GM19023 (cell line): Measurements from ENCODE around the gene EPHA2.

Experiments
- ATAC-seq: cut with Tn5 transposase; IDR thresholded peaks from one replicate; pipeline ENCODE4 v1.9.1; 2021; ENCODE audit warnings: mild to moderate bottlenecking, moderate library complexity; ENCODE audit not compliant: unreplicated experiment

Gene EPHA2

GRCh38 chr1:16139473-16139962 is 16.4 kb downstream of the EPHA2 start:
- no peak for ATAC-seq

GRCh38 chr1:16138772-16139221 is 17.1 kb downstream of the EPHA2 start:
- no peak for ATAC-seq

DNA sequence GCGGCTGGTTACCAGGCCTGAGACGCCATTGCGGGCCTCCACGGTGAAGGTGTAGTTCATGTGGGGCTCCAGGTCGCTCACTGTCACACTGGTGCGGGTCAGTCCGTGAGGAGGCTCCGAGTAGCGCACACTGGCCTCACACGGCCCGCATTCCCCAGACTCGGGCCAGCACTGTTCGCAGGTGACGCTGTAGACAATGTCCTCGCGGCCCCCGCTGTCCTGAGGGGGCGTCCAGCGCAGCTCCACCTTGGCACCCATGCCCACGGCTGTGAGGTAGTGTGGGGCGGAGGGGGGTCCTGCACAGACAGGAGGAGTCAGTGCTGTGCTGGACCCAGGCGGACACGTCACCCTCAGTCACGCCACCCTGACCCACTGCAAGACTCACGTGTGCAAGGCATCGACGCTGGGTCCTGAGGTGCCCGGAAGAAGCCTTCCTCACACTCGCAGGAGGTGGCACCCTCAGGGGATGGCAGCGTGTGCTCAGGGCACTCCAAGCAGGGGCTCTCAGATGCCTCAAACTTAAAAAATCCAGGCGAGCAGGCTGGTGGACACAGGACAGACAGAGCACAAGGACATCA is 17.9 kb downstream of the EPHA2 start:
- ATAC-seq = no peak

GRCh38 chr1:16135501-16135900 is 20.4 kb downstream of the EPHA2 start:
- ATAC-seq = no peak

GRCh38 chr1:16134906-16135305 is 21.0 kb downstream of the EPHA2 start:
- no peak for ATAC-seq

DNA sequence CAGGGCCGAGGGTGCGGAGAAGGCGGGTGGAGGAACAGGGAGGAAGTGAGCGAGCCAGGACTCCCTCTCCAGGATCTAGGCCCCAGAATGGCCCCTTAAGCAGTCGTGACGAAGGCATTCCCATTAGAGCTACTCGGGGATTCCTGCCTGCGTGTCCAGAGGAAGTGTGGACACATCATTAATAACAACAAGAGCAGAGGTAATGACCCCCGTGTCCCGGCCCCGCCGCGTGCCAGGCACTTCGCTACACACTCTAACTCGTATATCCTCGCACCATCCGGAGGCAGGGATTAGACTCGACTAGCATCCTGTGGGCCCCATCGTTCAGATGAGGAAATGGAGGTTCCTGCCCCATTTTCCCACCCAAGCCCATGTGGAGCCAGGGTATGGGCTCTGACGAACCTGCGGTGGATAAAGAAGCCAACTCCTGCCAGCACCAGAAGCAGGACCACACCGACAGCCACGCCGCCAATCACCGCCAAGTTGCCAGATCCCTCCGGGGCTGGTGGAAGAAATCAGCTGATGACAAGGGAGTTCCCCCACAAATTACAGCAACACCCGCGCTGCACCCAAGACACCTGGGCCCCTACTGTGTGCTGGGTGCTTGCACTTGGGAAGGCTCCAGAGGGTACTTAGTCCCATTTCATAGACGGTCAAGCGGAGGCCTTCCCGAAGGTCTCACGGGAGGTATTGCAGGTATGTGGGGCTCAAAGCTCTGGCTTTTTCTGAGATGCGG is 21.6 kb downstream of the EPHA2 start:
- no peak for ATAC-seq

DNA sequence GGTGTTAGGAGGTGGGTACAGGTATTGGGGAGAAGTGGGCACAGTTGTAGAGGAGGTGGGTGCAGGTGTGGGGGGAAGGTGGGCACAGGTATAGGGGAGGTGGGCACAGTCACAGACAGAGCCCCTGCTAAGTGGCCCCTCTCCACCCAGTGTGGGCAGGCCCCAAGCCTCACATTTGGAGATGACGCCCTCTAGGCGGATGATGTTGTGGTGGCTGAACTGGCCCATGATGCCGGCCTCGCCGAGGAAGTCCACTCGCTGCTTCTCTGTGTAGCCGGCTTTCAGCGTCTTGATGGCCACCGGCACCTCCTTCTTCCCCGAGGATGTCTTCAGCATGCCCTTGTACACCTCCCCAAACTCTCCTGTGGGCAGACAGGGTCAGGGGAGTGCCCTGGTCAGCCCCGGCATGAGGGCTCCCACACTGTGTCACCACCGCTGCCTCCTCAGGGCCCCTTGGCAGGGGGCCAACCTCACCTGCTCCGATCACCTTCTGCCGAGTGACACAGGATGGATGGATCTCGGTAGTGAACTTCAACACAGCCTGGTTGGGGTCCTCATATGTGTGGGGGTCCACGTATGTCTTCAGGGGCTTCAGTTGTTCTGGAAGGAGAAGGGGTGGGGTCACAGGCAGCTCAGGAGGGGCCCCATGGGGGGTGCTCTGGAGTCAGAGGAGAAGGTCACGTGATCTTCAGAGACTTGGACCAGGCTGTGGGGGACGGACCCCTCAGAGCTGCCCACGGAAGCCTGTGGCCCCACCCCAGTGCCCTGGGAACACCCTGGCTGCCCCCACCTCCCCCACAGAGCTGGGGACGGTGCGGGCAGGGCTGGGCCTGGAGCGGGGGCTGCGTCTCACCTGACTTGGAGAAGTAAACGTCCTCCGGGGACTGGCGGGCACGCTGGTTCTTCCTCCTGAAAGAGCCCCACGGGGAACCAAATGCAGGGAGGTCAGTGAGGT is 22.6 kb downstream of the EPHA2 start:
- ATAC-seq = no peak

DNA sequence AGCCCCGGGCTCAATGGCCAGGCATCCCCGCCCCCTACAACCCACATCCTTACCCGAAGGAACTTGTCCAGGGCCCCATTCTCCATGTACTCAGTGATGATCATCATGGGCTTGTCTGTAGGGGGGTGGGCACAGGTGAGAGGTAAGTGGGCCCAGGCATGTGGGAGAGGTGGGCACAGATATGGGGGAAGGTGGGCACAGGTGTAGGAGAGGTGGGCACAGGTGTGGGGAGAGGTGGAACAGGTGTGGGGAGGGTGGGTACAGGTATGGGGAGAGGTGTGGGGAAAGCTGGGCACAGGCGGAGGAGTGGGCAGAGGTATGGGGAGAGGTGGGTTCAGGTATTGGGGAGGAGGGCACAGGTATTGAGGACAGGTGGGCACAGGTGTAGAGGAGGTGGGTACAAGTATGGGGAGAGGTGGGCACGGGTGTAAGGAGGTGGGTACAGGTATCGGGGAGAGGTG is 23.5 kb downstream of the EPHA2 start:
- ATAC-seq = no peak

- ATAC-seq = no peak
Observed at GRCh38 chr1:16131636-16132324, 24.1 kb downstream of the EPHA2 start.

DNA sequence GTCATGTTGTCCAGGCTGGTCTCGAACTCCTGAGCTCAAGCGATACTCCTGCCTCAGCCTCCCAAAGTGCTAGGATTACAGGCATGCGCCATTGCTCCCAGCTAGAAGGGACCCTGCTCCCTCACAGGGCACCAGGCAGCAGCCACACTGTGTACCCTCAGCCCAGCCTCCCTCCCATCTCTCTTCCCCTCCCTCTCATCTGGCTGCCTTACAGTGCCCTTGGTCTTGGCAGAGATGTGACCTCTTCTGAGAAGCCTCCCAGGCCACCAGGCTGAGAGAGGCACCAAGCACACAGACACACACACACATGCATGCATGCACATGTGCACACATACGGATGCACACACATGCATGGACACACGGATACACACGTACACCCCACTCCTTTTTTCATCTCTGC is 25.0 kb downstream of the EPHA2 start:
- no peak for ATAC-seq

DNA sequence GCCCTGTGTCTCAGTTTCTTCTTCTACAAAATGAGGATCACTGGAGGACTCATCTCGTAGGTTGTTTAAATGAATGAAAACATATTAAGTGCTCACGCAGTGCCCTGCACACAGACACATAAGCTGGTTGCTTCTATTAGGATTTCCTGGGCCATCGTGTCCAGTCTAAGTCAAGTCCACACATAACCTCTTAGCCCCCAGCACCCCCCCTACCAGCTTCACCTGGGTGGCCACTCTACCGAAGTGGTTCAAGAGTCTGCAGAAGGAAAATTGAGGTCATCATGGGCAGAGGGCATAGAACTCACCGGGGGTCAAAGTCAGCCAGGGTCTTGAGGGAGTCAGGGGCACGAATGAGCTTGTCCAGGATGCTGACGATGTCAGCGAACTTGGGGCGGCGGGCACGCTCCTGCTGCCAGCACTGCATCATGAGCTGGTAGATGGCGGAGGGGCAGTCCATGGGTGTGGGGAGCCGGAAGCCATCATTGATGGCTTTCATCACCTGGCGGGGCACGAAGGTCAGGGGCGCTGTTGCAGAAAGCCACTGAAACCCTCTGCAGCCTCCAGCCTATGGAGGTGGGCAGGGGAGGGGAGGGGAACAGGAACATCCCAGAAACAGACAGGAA is 25.8 kb downstream of the EPHA2 start:
- ATAC-seq = no peak

GRCh38 chr1:16129316-16129715 is 26.6 kb downstream of the EPHA2 start:
- no peak for ATAC-seq

DNA sequence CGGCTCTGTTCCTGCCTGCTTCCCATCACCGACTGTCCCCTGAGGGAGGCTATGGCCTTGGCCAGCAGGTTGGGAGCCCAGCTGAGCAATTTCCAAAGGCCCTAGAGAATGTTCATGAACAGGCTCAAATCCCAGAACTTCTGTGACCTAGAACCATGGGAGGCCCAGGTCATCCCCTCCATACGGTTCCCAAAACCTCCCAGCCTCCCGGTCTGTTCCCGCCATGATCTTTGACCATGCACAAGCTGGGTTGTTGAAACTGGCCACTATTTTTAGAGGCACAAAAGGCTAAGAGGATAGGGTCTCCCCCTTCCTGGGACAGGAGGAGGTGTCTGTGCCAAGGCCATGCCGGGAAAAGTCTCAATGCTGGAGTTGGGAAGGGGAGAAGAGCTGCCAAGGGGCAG is 27.5 kb downstream of the EPHA2 start:
- ATAC-seq = no peak

DNA sequence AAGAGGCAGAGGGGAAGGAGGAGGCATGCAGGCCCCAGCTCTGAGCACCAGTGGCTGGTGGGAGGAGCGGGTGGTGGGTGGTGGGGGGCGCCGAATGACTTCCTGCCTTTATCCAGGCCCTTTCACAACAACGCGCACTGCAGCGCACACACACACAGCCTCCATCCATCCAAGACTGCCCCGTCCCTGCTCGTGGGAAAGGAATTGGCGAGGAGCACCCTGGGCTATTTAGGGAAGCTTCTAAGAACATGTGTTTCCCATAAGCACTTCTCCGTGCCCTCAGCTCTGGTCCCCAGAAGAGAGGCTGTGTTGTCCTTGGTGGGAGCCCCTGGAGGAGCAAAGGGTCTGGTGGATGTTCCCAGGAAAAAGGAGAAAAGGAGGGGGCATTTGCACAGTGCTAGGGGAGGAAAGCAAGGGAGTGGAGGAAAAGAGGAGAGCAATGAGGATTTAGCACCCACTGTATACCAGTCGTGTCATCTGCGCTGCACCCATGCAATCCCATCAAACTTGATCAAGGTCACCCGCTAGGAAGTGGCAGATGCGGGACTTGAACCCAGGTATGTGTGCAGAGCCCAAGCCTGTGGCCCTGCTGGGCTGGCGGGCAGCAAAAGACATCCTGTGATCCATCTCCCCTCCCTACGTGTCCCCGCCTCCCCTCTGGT is 28.1 kb downstream of the EPHA2 start:
- no peak for ATAC-seq

- ATAC-seq = no peak
Observed at GRCh38 chr1:16126743-16127515, 28.9 kb downstream of the EPHA2 start.

- no peak for ATAC-seq
Observed at GRCh38 chr1:16126160-16126559, 29.7 kb downstream of the EPHA2 start.

- ATAC-seq = no peak
Observed at GRCh38 chr1:16125483-16125882, 30.4 kb downstream of the EPHA2 start.

DNA sequence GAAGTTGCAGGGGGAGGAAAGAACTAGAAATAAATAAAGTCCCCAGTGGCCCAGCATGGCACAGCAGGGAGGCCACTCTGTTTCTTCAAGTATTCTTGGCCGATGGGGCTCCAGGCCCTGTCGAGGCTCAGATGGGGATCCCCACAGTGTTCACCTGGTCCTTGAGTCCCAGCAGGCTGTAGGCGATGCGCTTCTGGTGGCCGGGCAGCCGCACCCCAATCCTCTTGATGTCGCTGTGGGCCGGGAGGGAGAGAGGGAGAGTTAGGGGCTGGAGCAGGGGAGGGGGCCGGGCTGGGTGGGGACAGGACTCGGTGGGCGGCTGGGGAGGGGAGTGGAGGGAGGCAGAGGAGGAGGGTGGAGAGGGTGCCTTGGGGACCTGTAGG is 30.8 kb downstream of the EPHA2 start:
- ATAC-seq = no peak
